Stimulated activated CD8-positive, alpha-beta memory T cell treated with anti-CD3 and anti-CD28 coated beads, Interleukin-2, amount 100 ng/mL, for 48 hours (primary cell): Measurements from ENCODE around the gene ZNF679.
"Not testable (repeated sequence)": the region's sequence is repeated elsewhere in the genome, so short reads cannot be mapped to it uniquely, and the experiment has no call there.

Experiments
- DNase-seq, 2 donors: peaks; one replicate each; pipeline ENCODE4 v3.0.0-alpha.2; 2020; ENCODE audit warnings: low read depth in 2 of 2

Gene ZNF679

DNA sequence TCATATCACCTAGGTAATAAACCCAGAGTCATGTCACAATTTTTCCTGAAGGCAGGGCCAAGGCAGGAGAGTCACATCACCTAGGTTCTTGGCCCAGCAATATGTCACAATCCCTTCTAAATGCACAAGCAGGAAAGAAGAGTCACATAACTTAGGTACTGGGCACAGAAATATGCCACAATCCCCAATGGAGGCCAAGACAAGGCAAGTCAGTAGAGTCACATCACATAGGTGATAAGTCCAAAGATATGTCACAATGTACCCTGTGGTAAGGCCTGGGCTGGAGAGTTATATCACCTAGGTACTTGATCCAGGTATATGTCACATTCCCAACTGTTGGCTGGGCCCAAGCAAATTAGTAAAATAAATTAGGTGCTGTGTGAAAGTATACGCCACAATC lies at the start of gene ZNF679:
Gene ZNF679, plus strand, starts transcription at position 301 of the 400 bp plus-strand sequence. CDS start 20,644 bp downstream, outside the sequence.
- DNase-seq = not testable (repeated sequence)

GRCh38 chr7:64180989-64181388 lies 47.3 kb upstream of the ZNF679 start:
- no peak for DNase-seq

DNA sequence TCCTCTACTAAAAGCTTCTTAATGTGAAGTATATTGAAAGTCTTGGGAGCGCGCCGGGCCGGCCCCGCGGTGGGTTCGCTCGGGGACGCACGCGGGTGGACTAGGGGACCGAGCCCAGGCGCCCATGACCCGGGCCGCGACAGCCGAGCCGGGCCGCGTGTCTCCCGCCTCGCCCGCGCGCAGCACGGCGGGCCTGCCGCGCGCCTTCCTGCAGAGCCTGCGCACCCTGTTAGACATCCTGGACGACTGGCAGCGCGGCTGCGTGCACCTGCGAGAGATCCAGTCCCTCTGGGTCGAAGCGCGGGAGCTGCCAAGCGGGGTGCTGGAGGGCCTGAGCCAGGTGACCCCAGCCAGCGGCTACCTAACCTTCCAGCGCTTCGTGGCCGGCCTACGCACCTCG lies 46.7 kb upstream of the ZNF679 start:
- DNase-seq = no peak

DNA sequence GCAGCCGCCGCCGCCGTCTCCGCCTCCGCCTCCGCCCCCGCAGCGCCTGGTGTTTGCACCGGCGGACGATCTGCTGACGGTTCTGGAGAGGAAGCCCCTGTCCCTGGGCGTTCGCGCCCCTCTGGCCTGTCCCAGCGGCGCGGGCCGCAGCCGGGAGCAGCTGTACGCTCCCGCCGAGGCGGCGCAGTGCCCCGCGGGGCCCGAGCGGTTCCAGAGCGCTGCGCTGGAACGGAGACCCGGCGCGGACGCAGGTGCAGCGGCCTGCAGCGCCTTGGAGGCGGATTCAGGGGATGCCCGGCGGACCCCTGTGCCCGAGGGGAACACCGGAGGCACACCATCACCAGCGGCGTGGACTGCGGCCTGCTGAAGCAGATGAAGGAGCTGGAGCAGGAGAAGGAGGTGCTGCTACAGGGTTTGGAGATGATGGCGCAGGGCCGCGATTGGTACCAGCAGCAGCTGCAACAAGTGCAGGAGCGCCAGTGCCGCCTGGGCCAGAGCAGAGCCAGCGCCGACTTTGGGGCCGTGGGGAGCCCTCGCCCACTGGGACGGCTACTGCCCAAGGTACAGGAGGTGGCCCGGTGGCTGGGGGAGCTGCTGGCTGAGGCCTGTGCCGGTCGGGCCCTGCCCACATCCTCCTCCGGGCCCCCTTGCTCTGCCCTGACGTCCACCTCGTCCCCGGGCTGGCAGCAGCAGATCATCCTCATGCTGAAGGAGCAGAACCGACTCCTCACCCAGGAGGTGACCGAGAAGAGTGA lies 46.1 kb upstream of the ZNF679 start:
- no peak for DNase-seq

DNA sequence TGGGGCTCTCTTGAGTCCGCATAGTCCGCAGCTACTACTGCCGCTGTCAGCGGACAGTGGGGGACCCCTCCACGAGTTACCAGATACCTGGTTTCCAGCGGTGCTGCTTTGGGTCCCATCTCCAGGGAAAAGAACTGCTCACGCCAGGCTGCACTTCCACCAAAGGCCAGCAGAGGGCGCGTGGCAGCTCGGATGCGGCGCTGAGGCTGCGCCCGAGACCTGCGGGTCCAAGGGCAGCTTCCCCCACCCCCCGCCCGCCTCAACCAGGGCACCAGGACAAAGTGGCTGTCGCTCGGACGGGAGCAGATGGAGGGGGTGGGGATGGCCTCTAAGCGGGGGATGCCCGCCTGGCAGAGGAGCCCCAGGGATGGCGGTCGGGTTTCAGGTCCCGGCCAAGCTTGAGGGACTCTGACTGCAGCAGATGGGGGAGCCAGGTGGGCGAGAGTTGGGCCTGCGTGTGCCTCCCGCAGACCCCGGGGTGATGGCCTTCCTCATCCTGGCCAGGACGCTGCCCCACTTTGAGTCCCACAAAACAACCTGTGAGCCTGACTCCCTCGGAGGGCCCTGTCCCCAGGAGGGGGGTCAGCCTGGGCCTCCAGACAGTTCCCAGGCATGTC lies 45.0 kb upstream of the ZNF679 start:
- peak in 1 of 2 donors; percentile 32 for DNase-seq

DNA sequence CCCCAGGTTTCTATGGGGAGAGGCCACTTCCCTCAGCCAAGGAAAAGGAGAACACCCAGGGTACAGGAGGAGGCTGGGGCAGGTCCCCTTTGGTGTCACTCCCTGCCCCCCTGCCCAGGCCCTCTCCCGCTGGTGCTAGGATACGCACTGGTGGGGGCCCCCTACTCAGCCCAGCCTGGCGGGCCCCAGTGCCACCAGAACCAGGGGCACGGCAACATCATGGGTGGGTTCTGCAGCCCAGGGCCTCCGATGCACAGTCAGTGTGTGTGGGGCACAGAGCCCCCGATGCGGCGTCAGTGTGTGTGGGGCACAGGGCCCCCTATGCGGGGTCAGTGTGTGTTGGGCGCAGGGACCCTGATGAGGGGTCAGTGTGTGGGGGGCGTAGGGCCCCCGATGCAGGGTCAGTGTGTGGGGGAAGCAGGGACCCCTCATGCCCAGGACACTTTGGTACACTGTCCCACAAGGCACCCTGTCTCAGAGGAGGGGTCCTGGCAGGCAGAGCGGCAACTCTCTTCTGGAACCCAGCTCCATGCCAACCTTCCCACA lies 44.4 kb upstream of the ZNF679 start:
- no peak for DNase-seq

DNA sequence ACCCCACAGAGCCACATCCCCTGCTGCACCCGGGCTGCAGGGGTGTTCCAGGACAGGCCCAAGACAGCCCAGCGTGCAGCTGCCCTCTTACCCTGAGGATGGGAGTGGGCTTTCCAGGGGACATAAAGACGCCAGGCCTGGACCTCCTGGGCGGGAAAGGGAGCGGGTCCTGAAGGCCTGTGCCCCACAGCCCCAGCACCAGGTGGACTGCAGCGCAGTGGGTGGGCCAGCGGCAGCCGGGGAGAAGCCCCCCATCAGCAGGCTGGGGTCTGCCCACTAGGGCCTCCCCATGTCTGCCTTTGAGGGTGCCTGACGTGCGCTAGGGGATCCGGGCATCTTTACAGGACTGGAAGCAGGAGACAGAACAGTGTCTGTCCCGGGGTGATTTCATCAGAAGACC lies 43.9 kb upstream of the ZNF679 start:
- DNase-seq = no peak

GRCh38 chr7:64187408-64187807 lies 40.9 kb upstream of the ZNF679 start:
- DNase-seq = no peak

DNA sequence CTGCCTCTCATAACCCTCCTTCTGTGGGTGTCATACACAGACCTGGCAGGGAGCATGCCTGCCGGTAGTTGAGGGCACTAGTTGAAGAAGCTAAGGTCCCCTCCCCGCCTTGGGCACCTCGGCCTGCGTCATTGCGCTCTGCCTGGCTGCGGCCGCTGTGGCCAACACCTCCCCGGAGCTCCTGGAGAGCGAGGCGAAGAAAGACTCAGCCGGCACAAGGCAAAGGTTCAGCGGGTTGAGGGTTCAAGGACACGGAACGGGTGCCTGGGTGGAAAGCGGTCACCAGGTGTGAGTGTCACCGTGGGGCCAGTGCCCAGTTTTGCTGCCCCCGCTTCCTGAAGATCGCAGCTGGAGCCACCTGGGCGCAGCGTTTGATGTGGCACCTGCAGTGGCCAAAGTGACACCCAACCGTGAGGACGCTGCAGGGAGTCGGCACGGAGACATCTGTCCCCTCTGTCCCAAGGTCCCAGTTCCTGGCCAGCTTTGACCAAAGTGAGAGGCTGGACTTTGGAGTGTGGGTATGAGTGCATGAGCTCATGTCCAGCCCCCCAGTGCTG lies 36.0 kb upstream of the ZNF679 start:
- no peak for DNase-seq

DNA sequence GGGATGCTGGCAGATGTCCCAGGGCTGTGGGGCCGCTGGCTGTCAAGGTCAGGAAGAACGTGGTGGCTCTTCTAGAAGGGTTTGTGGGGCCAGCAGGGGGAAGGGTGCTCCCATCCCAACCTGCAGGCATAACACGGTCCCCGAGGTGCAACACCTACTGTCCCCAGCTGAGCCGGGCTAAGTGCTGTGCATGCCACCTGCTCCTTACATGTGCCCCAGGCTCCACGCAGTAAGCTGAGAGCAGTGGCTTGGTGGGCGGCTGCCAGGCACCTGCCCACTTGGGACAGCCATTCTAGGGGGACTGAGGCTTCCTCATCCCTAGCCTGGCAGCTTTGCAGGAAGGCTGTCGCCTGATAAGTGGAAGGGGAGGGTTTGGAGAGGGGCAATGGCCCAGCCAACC lies 35.5 kb upstream of the ZNF679 start:
- no peak for DNase-seq

GRCh38 chr7:64206903-64207302 lies 21.4 kb upstream of the ZNF679 start, which contains the start of gene ZNF735:
TSS of gene ZNF735 (plus strand) at chr7:64207203. CDS start at chr7:64207203, 0 bp downstream.
- DNase-seq = no peak

GRCh38 chr7:64219710-64220298 lies 8.5 kb upstream of the ZNF679 start:
- not testable (repeated sequence) for DNase-seq

DNA sequence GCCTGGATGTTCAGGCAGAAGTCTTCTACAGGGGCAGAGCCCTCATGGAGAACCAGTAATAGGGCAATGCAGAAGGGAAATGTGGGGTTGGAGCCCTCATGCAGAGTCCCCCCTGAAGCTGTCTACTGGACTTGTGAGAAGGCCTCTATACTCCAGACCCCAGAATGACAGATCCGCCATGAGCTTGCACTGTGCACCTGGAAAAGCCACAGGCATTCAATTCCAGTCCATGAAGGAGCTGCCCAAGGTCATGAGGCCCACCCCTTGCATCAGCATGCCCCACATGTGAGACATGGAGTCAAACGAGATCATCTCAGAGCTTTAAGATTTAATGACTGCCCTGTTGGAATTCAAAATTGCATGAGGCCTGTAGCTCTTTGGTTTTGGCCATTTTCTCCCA lies 4.9 kb upstream of the ZNF679 start:
- DNase-seq = no peak

DNA sequence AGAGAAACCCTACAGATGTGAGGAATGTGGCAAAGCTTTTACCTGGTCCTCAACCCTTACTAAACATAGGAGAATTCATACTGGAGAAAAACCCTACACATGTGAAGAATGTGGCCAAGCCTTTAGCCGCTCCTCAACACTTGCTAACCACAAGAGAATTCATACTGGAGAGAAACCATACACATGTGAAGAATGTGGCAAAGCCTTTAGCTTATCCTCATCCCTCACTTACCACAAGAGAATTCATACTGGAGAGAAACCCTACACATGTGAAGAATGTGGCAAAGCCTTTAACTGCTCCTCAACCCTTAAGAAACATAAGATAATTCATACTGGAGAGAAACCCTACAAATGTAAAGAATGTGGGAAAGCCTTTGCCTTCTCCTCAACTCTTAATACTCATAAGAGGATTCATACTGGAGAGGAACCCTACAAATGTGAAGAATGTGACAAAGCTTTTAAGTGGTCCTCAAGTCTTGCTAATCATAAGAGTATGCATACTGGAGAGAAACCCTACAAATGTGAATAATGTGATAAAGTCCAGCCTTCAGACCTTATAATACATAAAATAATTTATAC lies 38.2 kb downstream of the ZNF679 start:
- no peak for DNase-seq

DNA sequence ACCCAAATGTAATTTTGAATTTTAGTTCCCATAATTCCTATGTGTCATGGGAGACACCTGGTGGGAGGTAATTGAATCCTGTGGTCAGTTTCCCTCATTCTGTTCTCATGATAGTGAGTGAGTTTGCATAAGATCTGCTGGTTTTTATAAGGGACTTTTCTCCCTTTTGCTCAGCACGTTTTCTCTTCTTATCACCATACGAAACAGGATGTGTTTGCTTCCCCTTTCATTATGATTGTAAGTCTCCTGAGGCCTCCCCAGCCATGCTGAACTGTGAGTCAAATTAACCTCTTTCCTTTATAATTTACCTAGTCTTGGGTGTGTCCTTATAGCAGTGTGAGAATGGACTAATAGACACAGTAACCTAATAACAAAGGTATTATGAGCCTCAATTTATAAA lies 49.4 kb downstream of the ZNF679 start:
- DNase-seq = no peak

GRCh38 chr7:64294701-64295420 lies 66.6 kb downstream of the ZNF679 start:
- DNase-seq = no peak

DNA sequence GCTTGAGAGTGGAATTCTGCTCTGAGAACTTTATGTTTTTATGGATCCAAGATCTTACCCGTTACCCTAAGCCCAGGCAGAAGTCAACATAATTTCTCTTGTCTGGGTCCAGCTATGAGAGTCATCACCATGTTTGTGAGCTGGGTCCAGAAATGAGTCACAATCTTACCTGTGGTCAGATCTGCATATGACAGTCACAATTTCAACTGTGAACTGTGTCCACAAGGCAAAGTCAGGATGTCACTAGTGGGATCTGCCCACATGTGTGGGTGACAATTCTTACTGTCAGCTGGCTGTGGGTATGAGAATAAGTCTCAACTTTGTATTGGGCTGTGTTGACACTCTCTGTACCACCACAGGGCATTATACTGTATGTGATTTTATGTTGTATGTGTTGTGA lies 69.1 kb downstream of the ZNF679 start:
- DNase-seq = not testable (repeated sequence)

DNA sequence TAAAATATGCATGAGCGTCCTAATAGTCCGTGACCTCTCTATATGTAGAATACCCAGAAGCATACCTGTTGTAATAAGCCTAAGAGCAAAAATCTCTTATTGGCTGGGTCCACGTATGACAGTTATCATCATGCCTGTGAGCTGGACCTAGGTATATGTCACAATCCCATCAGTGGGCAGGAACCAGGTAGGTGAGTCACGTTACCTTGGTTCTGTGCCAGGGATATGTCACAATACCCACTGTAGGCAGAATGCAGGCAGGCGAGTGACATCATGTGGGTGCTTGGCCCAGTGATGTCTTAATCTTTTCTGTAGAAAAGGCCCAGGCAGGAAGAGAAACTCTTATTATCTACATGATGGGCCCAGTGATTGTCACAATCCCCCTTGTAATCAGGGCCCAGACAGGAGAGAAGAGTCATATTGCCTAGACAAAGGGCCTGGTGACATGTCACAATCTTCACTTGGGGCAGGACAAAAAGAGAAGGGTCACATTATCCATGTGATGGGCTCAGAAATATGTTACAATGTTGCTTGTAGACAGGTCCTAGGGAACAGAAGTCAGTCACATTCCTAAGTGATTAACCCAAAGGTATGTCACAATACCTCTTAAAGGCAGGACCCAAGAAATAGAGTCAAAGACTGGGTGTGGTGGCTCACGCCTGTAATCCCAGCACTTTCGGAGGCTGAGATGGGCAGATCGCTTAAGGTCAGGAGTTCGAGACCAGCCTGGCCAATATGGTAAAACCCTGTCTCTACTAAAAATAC lies 72.5 kb downstream of the ZNF679 start:
- no peak for DNase-seq

DNA sequence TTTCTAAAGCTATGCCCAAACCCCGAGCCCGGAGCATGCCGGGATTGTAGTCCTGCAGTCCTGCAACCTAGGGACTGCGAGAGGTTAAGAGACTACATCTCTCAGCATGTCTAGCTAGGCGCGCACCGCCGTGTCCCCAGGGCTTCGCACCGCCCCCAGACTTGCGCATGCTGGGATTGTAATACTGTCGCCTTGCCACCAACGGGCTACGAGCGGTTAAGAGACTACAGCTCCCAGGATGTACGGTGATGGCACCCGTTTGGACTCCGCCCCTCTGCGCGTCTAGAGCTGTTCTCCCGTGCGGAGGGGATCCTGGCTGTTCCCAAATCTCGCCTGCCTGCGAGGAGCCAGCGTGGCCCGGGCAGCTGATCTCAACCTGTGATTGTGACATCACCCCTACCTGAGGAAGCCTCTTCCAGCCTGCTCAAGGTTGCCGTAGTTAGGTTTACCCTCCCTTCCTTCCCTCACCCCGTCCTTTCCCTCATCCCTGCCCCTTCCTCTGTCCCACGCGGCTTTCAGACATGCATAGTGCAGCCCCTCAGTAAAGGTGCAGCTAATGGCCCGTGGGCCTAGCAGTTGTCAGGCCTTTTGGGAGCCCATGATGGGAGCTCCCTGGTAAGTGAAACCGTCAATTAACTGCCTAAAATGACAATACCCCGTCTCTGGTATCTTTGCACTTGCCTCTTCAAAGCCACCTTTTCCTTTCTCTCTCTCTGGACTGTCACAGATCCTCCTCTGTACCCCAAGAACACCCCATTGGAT lies 79.2 kb downstream of the ZNF679 start:
- peak; percentile 79 to 84 for DNase-seq

GRCh38 chr7:64308016-64308270 lies 79.7 kb downstream of the ZNF679 start:
- DNase-seq = no peak
